Progenitor cell of endocrine pancreas (in vitro differentiated cells): Measurements from ENCODE around the gene RXFP1. TPM values are rescaled to one million over a fixed set of nuclear protein-coding genes. Genes with fewer than 3 reads are reported as not detected.

ENCODE experiments used
- DNase-seq: peaks from one replicate; pipeline ENCODE4 v3.0.0; 2021; ENCODE audit warnings: low spot score; ENCODE audit not compliant: unreplicated experiment
- H3K27ac Mint-ChIP-seq: 2 replicates; pipeline ENCODE4 v1.8.0; 2021; ENCODE audit warnings: mild to moderate bottlenecking, moderate library complexity, mixed read lengths
- H3K27me3 Mint-ChIP-seq: 2 replicates; pipeline ENCODE4 v1.8.0; 2021; ENCODE audit warnings: mixed read lengths
- H3K36me3 Mint-ChIP-seq: 2 replicates; pipeline ENCODE4 v1.8.0; 2022; ENCODE audit warnings: mixed read lengths; ENCODE audit not compliant: insufficient read depth
- H3K4me1 Mint-ChIP-seq: 2 replicates; pipeline ENCODE4 v1.8.0; 2021; ENCODE audit warnings: low read depth, mixed read lengths
- H3K4me3 Mint-ChIP-seq: 2 replicates; pipeline ENCODE4 v1.8.0; 2021; ENCODE audit warnings: low read depth, mild to moderate bottlenecking, moderate library complexity, mixed read lengths
- H3K9me3 Mint-ChIP-seq: 2 replicates; pipeline ENCODE4 v1.8.0; 2021; ENCODE audit warnings: low read depth, mixed read lengths
- CTCF ChIP-seq: fragments of 200-600 bp; sonication (generic); IDR thresholded peaks from one replicate; pipeline ENCODE4 v1.5.0; 2021; ENCODE audit warnings: antibody characterized with exemption, mild to moderate bottlenecking; ENCODE audit not compliant: unreplicated experiment
- total RNA-seq: library from RNA; stranded (reverse); gene quantifications from 2 replicates; pipeline ENCODE4 v1.2.1, GENCODE V29; 2021

Gene RXFP1
- total RNA-seq, 1 donor from 2014 or later, result not detected

- H3K36me3 Mint-ChIP-seq, result no peaks in the 10 kb centered on the region
- H3K9me3 Mint-ChIP-seq, result no peaks in the 10 kb centered on the region
- TF ChIP-seq CTCF, result no peak
Measured at GRCh38 chr4:158625544-158625943, 103.9 kb downstream of the RXFP1 start.

GRCh38 chr4:158630893-158631292, 109.2 kb downstream of the RXFP1 start:
- no peaks in the 10 kb centered on the region for H3K27me3 Mint-ChIP-seq
- TF ChIP-seq CTCF, result no peak
- H3K27ac Mint-ChIP-seq, result no peak overlapping the region
- H3K9me3 Mint-ChIP-seq, result no peaks in the 10 kb centered on the region
- H3K4me1 Mint-ChIP-seq, result no peaks in the 10 kb centered on the region
- no peaks in the 10 kb centered on the region for H3K36me3 Mint-ChIP-seq
- no peak for DNase-seq
- H3K4me3 Mint-ChIP-seq, result no peak overlapping the region

More at GRCh38 chr4:158625544-158625943, 103.9 kb downstream of the RXFP1 start:
- Mint-ChIP-seq H3K4me1 (no peaks in the 10 kb centered on the region), H3K27me3 (no peaks in the 10 kb centered on the region), H3K27ac (no peak overlapping the region), H3K4me3 (no peak overlapping the region)
- DNase-seq, result no peak

GRCh38 chr4:158636619-158637018, 114.9 kb downstream of the RXFP1 start:
- H3K9me3 Mint-ChIP-seq, result no peaks in the 10 kb centered on the region
- H3K4me1 Mint-ChIP-seq, result no peaks in the 10 kb centered on the region
- DNase-seq, result no peak
- no peak for TF ChIP-seq CTCF
- no peaks in the 10 kb centered on the region for H3K36me3 Mint-ChIP-seq
- no peaks in the 10 kb centered on the region for H3K27me3 Mint-ChIP-seq
- no peak overlapping the region for H3K4me3 Mint-ChIP-seq
- H3K27ac Mint-ChIP-seq, result no peak overlapping the region

GRCh38 chr4:158644356-158644755, 122.7 kb downstream of the RXFP1 start:
- no peak for TF ChIP-seq CTCF
- no peak overlapping the region for H3K27ac Mint-ChIP-seq
- no peaks in the 10 kb centered on the region for H3K4me1 Mint-ChIP-seq
- H3K4me3 Mint-ChIP-seq, result no peak overlapping the region
- no peaks in the 10 kb centered on the region for H3K36me3 Mint-ChIP-seq
- H3K9me3 Mint-ChIP-seq, result no peaks in the 10 kb centered on the region
- no peak for DNase-seq
- no peaks in the 10 kb centered on the region for H3K27me3 Mint-ChIP-seq

- no peak overlapping the region for H3K27ac Mint-ChIP-seq
- TF ChIP-seq CTCF, result no peak
- H3K4me1 Mint-ChIP-seq, result no peaks in the 10 kb centered on the region
- no peaks in the 10 kb centered on the region for H3K9me3 Mint-ChIP-seq
- no peak for DNase-seq
- H3K4me3 Mint-ChIP-seq, result no peak overlapping the region
- H3K36me3 Mint-ChIP-seq, result no peaks in the 10 kb centered on the region
- no peaks in the 10 kb centered on the region for H3K27me3 Mint-ChIP-seq
Measured at GRCh38 chr4:158644760-158645159, 123.1 kb downstream of the RXFP1 start.
